GF-D8 (cell line): ENCODE results near the gene PDE4B.

Experiments used
- DNase-seq: peaks from one replicate; lab custom pipeline; 2025; lab: John Stamatoyannopoulos, UW

The PDE4B gene

GRCh38 chr1:66182551-66183178 lies 390.0 kb downstream of the PDE4B start:
- no peak for DNase-seq

DNA sequence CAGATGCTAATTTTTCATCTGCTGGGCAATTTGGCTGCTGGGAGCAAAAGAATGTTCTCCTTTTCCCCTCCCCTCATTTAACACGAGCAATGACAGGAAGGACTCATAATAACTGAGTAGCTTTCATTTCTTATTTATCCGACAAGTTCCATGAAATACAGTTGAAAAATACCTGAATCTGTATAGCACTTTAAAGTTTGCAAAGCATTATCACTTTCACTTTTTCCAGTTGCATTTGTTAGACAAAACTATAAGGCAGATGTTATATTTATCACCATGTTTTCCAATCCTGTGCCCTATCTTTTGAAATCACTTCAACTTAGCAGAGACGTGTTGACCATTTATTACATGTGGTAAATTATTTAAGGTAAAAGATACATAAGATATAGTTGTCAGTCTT lies 390.7 kb downstream of the PDE4B start:
- no peak for DNase-seq

DNA sequence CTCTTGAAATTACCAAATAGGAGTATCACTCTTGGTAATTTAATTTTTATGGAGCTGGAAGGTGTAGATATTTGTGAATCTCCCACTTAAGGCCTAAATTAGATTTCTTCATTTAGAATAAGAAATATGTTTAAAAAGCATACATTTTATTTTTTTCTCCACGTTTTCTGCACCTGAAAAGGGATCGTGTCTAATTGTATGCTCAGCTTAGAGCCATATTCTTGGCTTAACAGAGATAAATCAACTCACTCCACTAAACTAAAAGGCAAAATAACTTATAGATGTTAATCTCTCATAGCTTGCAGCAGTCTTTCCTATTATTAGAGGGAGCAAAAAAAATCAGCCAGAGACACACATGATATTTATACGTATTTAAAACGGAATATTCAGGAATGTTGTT lies 404.4 kb downstream of the PDE4B start:
- no peak for DNase-seq

DNA sequence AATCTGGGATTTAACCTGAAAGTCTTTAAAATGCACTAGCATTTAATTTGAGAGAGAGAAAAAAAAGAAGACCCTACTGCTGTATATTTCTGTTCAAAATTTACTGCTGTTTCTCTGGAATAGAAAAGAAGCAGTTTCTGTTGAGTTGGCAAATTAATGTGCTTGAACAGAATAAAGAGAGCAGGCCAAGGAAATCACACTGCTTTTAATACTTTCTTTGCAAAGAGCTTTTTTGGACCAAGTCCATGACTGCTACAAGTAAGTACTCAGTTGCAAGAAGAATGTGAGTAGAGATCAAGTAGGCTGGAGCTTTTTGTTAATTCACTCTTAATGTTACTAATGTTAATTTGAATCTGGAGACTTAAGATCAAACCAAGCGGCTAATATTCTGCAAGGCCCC lies 405.1 kb downstream of the PDE4B start:
- no peak for DNase-seq

GRCh38 chr1:66206563-66207144 lies 414.0 kb downstream of the PDE4B start:
- DNase-seq, result no peak

DNA sequence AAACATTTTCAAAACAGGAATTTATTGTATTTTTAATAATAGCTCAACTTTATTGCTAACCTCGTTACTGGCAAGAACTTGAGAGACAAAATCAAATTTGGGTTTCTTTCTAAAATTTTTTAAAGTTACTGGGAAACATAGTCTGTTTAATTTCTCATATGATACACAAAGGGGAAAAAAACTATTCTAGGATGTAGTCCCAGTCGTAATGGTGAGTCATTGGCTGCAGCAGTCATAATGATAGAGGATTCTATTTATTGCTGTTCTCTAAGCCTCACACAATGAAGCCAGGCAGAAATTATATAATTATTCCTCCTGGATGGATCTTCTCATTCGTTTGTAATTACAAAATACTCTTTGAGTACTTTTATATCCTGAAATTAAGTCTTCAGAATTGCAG lies 414.8 kb downstream of the PDE4B start:
- no peak for DNase-seq

- no peak for DNase-seq
Observed at GRCh38 chr1:66208632-66209031, 415.9 kb downstream of the PDE4B start.

- no peak for DNase-seq
Observed at GRCh38 chr1:66210635-66211244, 418.0 kb downstream of the PDE4B start.

DNA sequence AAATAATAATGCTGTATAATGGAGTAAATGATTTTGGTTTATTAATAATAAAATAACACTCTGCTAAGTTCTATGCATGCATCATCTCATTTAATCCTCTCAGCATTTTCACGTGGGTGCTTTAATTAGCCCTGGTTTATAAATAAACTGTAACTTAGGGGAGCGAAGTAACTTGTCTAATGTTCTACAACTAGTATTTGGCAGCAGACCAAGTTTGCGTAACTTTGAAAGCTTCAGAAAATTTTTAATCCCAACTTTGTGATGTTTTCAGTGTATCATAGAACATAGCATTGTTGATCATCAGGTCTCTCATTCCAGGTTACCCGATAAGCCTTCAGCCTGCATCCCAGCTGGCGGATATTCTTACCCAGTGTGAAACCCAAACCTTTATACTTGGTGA lies 418.8 kb downstream of the PDE4B start:
- no peak for DNase-seq

- DNase-seq, result no peak
Observed at GRCh38 chr1:66213491-66213890, 420.8 kb downstream of the PDE4B start.

GRCh38 chr1:66214901-66215300 lies 422.2 kb downstream of the PDE4B start:
- no peak for DNase-seq

DNA sequence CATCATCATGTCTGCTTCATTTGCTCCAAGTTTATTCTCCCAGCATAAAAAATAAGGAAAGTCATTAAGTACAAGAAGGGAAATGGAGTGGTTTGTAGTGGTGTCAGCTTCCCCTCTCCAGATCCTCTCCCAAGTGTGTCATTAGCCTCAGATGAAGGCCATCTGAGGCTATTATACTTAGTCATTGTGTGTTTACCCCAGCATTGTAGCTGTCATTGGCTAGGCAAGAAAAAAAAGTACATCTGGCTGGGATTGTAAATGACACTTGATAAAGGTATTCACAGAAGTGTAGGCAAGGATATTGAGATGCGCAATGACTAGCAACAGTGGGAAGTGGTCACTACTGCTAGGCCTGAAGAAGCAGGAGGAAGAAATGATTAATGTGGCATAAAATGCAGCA lies 424.3 kb downstream of the PDE4B start:
- DNase-seq, result no peak

DNA sequence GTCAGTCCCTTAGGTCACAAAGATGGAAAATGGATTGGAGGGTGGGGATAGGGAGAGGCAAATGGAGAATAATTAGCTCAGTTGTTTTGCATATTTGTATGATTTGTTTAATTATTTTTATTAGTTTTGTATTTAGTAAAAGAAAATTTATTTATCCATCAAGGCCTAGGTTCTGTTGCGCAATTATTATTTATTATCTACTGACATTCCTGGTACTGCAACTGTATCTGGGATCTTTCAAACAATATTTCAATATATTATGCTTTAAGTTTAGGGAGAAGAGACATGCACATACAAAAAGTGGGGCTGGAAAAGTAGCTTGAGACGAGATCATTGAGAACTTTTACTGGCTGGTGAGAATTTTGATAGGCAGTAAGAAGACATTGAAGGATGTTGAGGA lies 424.9 kb downstream of the PDE4B start:
- no peak for DNase-seq

GRCh38 chr1:66220477-66220876 lies 427.8 kb downstream of the PDE4B start:
- DNase-seq, result no peak

DNA sequence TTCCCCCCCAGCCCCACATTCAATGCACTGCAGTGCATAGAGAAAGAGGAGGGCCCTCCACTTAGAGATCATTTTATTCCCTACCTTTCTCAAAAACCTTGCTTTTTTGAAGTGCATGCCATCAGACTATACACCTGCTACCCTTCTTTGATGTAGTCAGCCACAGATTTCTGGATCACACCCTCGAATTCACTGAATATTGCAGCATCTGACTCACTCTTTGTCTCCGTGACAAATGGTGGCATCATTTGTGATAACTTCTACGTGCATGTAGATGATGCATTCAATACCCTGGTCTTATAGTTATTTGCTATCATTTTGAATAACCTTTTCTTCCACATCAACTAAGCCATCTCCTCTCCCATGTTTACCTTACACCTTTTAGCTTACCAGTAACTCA lies 431.0 kb downstream of the PDE4B start:
- DNase-seq, result no peak

DNA sequence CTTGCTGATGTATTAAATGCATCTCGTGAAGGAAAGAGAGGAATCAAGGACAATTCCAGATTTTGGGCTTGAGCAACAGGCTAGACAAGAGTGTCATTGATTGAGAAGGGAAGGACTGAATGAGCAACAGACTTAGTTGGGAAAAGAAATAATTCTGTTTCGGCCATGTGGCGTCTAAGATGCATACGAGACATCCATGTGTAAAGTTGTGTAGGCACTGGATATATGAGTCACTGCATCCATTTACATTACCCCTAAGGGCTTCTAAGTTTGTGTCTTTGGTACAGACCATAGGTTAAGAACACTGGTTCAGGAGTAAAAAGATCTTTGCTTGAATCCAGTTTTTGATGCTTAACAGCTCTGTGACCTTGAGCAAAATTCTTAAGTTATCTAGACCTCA lies 434.3 kb downstream of the PDE4B start:
- DNase-seq, result no peak

GRCh38 chr1:66227966-66228365 lies 435.3 kb downstream of the PDE4B start:
- no peak for DNase-seq

- DNase-seq, result no peak
Observed at GRCh38 chr1:66231217-66231616, 438.5 kb downstream of the PDE4B start.

DNA sequence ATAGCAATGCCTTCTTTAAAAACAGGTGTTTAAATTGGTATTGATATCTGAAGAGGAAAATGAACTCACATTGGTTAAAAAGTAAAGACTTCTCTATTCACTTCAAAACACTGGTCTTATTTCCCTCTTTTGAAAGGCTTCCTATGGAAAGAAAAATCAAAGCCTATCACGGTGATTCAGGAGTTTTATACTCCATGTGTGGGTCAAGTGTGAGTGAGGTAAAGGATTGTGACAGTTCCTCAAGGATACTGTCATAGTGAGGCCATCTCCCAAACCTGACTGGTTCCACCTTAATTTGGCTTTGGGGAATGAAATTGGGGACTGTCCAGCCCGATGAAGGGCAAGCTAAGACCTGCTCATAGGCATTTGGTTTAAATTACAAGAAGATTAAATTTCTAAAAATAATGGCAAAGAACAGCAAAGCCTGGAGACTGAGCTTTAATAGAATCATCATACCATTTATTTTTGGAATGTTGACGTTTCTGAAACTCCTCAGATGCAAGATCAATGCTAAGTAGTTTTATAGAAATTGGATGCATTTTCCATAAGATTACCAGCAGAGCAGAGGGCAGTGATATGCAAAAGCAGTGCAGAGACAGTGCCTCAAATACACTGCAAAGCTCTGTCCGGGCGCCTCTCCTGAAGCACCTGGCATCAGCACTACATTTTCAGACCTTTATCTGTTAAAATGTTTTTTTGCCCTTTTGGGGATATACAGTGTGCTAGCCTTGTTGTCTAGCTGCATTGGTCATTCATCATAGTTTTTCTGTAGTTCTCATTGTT lies 439.2 kb downstream of the PDE4B start:
- DNase-seq, result no peak

- DNase-seq, result no peak
Observed at GRCh38 chr1:66237042-66237441, 444.3 kb downstream of the PDE4B start.

GRCh38 chr1:66237722-66238479 lies 445.2 kb downstream of the PDE4B start:
- DNase-seq, result no peak

GRCh38 chr1:66239834-66240233 lies 447.1 kb downstream of the PDE4B start:
- no peak for DNase-seq
